Smooth muscle cell (in vitro differentiated cells): ENCODE data around the gene KLHL29. TPM values are rescaled to one million over a fixed set of nuclear protein-coding genes. Genes with fewer than 3 reads are reported as not detected.

Experiments
- DNase-seq: peaks from one replicate; lab custom pipeline; 2025; ENCODE audit not compliant: unreplicated experiment; lab: John Stamatoyannopoulos, UW
- H2AFZ ChIP-seq: fragments of 200-600 bp; sonication (generic); 2 replicates; pipeline ENCODE4 v1.6.0; 2016; ENCODE audit warnings: antibody characterized with exemption, low read depth, mild to moderate bottlenecking
- H3F3A ChIP-seq: fragments of 200-600 bp; sonication (generic); 2 replicates; pipeline ENCODE4 v1.6.0; 2017; ENCODE audit warnings: antibody characterized with exemption, low read depth
- H3K27ac ChIP-seq: fragments of 200-600 bp; sonication (generic); 2 replicates; pipeline ENCODE4 v1.5.1; 2016; ENCODE audit warnings: low read depth, mild to moderate bottlenecking
- H3K27me3 ChIP-seq: fragments of 200-600 bp; sonication (generic); 2 replicates; pipeline ENCODE4 v1.6.1; 2016; ENCODE audit warnings: low read depth, mild to moderate bottlenecking
- H3K36me3 ChIP-seq: fragments of 200-600 bp; sonication (generic); 2 replicates; pipeline ENCODE4 v1.5.1; 2016; ENCODE audit warnings: low read depth
- H3K4me1 ChIP-seq: fragments of 200-600 bp; sonication (generic); 2 replicates; pipeline ENCODE4 v1.5.1; 2016; ENCODE audit warnings: low read depth
- H3K4me2 ChIP-seq: fragments of 200-600 bp; sonication (generic); 2 replicates; pipeline ENCODE4 v1.6.0; 2016; ENCODE audit warnings: mild to moderate bottlenecking
- H3K4me3 ChIP-seq: fragments of 200-600 bp; sonication (generic); 2 replicates; pipeline ENCODE4 v1.5.1; 2016; ENCODE audit warnings: mild to moderate bottlenecking
- H3K79me2 ChIP-seq: fragments of 200-600 bp; sonication (generic); 2 replicates; pipeline ENCODE4 v1.6.0; 2016; ENCODE audit warnings: low read depth, mild to moderate bottlenecking
- H3K9ac ChIP-seq: fragments of 200-600 bp; sonication (generic); 2 replicates; pipeline ENCODE4 v1.6.0; 2016; ENCODE audit warnings: low read depth
- H3K9me3 ChIP-seq: fragments of 200-600 bp; sonication (generic); replicated peaks from 2 replicates; pipeline ENCODE4 v1.5.1; 2016; ENCODE audit warnings: low read depth
- H4K20me1 ChIP-seq: fragments of 200-600 bp; sonication (generic); 2 replicates; pipeline ENCODE4 v1.6.0; 2016; ENCODE audit warnings: low read depth
- CTCF ChIP-seq: fragments of 200-600 bp; sonication (generic); IDR thresholded peaks from 2 replicates; pipeline ENCODE4 v1.5.1; 2017; ENCODE audit warnings: borderline replicate concordance, mild to moderate bottlenecking, antibody characterized with exemption; ENCODE audit not compliant: insufficient read depth, poor library complexity, severe bottlenecking
- WGBS: methylation state at CpG from one replicate; pipeline ENCODE4 v1.1.7; 2016; ENCODE audit warnings: low lambda C conversion rate; 5-methylcytosine and 5-hydroxymethylcytosine counted together
- polyA plus RNA-seq: library from polyadenylated mRNA; unstranded; fragments of >200 nt; fragmentation: Nextera tagmentation; extraction: Ambion mirVana; gene quantifications from 2 replicates; pipeline ENCODE4 v1.2.1, GENCODE V29; 2016
- total RNA-seq: library from RNA; depleted of rRNA; stranded (reverse); fragments of >200 nt; gene quantifications from 2 replicates; pipeline ENCODE4 v1.2.3, GENCODE V29; 2014

Gene KLHL29
- total and polyA plus RNA-seq, 2 experiments from 2014 or later: 3.1 to 6.6 TPM

- no peak overlapping the region for H3K4me2 ChIP-seq
- H4K20me1 ChIP-seq: peaks cover 9% of the 10 kb centered on the region
- no peak overlapping the region for H3K9ac ChIP-seq
- DNase-seq: no peak
- 95% methylated on average over 8 of the region's 8 CpGs for WGBS
- H3F3A ChIP-seq: no peaks in the 10 kb centered on the region
- H3K4me3 ChIP-seq: no peak overlapping the region
- H3K27me3 ChIP-seq: no peaks in the 10 kb centered on the region
- H3K27ac ChIP-seq: no peak overlapping the region
- H2AFZ ChIP-seq: no peak overlapping the region
- no peaks in the 10 kb centered on the region for H3K9me3 ChIP-seq
- H3K36me3 ChIP-seq: no peaks in the 10 kb centered on the region
- no peaks in the 10 kb centered on the region for H3K79me2 ChIP-seq
- no peak for TF ChIP-seq CTCF
- H3K4me1 ChIP-seq: peaks cover 19% of the 10 kb centered on the region
Observed at GRCh38 chr2:23633966-23634365, 249.0 kb downstream of the KLHL29 start.

- TF ChIP-seq CTCF: no peak
- Histone ChIP-seq H3K27me3 (no peaks in the 10 kb centered on the region), H2AFZ (no peak overlapping the region), H3K4me1 (peaks cover 14% of the 10 kb centered on the region), H3K27ac (no peak overlapping the region), H3K9me3 (no peaks in the 10 kb centered on the region), H3K36me3 (no peaks in the 10 kb centered on the region), H3K4me3 (no peak overlapping the region), H3K4me2 (no peak overlapping the region), H3K9ac (no peak overlapping the region), H3F3A (no peaks in the 10 kb centered on the region), H4K20me1 (no peaks in the 10 kb centered on the region), H3K79me2 (no peaks in the 10 kb centered on the region)
- WGBS: 89% methylated on average over 23 of the region's 23 CpGs
- DNase-seq: no peak
Observed at GRCh38 chr2:23635442-23636340, 250.7 kb downstream of the KLHL29 start.

GRCh38 chr2:23636426-23636825, 251.4 kb downstream of the KLHL29 start:
- H3K4me1 ChIP-seq: peaks cover 14% of the 10 kb centered on the region
- no peaks in the 10 kb centered on the region for H3K9me3 ChIP-seq
- H3K36me3 ChIP-seq: no peaks in the 10 kb centered on the region
- H3K4me3 ChIP-seq: no peak overlapping the region
- H2AFZ ChIP-seq: no peak overlapping the region
- H4K20me1 ChIP-seq: no peaks in the 10 kb centered on the region
- peak overlapping the region; percentile 4 for H3K9ac ChIP-seq
- TF ChIP-seq CTCF: peak; percentile 6
- peak overlapping the region; percentile 45 for H3K4me2 ChIP-seq
- no peaks in the 10 kb centered on the region for H3F3A ChIP-seq
- no peak overlapping the region for H3K27ac ChIP-seq
- H3K79me2 ChIP-seq: no peaks in the 10 kb centered on the region
- 78% methylated on average over 11 of the region's 11 CpGs for WGBS
- no peak for DNase-seq
- no peaks in the 10 kb centered on the region for H3K27me3 ChIP-seq
